Tibial artery (tissue), 4 donors: Measurements from ENCODE around the gene PEA15.

Source experiments
- DNase-seq, 2 donors: peaks; one replicate each; pipeline ENCODE4 v3.0.0-alpha.2; 2019
- H3K27ac ChIP-seq, 2 donors: fragments of 200-600 bp; sonication (generic) in 1 of 2; 1 replicate in 1 of 2; 2 replicates in 1 of 2; pipeline ENCODE4 v1.5.1; 2018 to 2019; ENCODE audit warnings: mild to moderate bottlenecking in 1 of 2
- H3K27me3 ChIP-seq, 2 donors: fragments of 200-600 bp; sonication (generic) in 1 of 2; one replicate each; pipeline versions ENCODE4 v1.5.1 to v1.6.0; 2016 to 2019
- H3K36me3 ChIP-seq, 3 donors: fragments of 200-600 bp; sonication (generic) in 2 of 3; one replicate each; pipeline ENCODE4 v1.5.1; 2016 to 2019; ENCODE audit warnings: mild to moderate bottlenecking in 2 of 3
- H3K4me1 ChIP-seq, 4 donors: fragments of 200-600 bp; sonication (generic) in 2 of 4; 1 replicate in 3 of 4; 2 replicates in 1 of 4; pipeline ENCODE4 v1.5.1; 2016 to 2019
- H3K4me3 ChIP-seq, 2 donors: fragments of 200-600 bp; sonication (generic) in 1 of 2; 1 replicate in 1 of 2; 2 replicates in 1 of 2; pipeline ENCODE4 v1.5.1; 2018 to 2019; ENCODE audit warnings: mild to moderate bottlenecking in 2 of 2
- H3K9me3 ChIP-seq, 3 donors: fragments of 200-600 bp; sonication (generic) in 1 of 3; one replicate each; pipeline ENCODE4 v1.5.1; 2016 to 2019
- CTCF ChIP-seq, 2 experiments: fragments of 200-600 bp in 1 of 2; fragments of 450-650 bp in 1 of 2; IDR thresholded peaks; one replicate each; pipeline ENCODE4 v1.5.1; 2017 to 2019; ENCODE audit warnings: antibody characterized with exemption in 2 of 2, mild to moderate bottlenecking in 1 of 2, moderate library complexity in 1 of 2
- intact Hi-C: fragments of 100-400 bp; cut with DNase I; formaldehyde crosslinking; loops from one replicate; pipeline ENCODE4 v1.15.0; 2023; ENCODE audit warnings: low total_unique reads

Gene PEA15

GRCh38 chr1:160189649-160190625 lies 15.2 kb upstream of the PEA15 start, which contains the start of gene CASQ1:
Gene CASQ1 (plus strand): TSS chr1:160190575. CDS start chr1:160190752, 177 bp downstream.
- peak in 1 of 2 donors; percentile 89 for DNase-seq
- no peak for TF ChIP-seq CTCF (IDR thresholded peaks at IDR 0.05)
- H3K4me1 ChIP-seq: peaks cover 0 to 27% (median 24%) of the 10 kb centered on the region in 4 donors
- no peak within 1 kb of the TSS for H3K4me3 ChIP-seq
- no peaks in the 10 kb centered on the region for H3K27me3 ChIP-seq
- peak within 1 kb of the TSS; percentile 17 to 26 for H3K27ac ChIP-seq
- no peaks in the 10 kb centered on the region for H3K9me3 ChIP-seq
- H3K36me3 ChIP-seq: no peaks in the 10 kb centered on the region
- intact Hi-C loops: no loop called here

GRCh38 chr1:160191756-160192155 lies 13.4 kb upstream of the PEA15 start:
- no peaks in the 10 kb centered on the region for H3K36me3 ChIP-seq
- peaks cover 0 to 27% (median 24%) of the 10 kb centered on the region in 4 donors for H3K4me1 ChIP-seq
- DNase-seq: no peak
- no peaks in the 10 kb centered on the region for H3K27me3 ChIP-seq
- no peak for TF ChIP-seq CTCF (IDR thresholded peaks at IDR 0.05)
- intact Hi-C loops: loop anchor here (2.0 kb wide), 2 partner anchors 59 to 99 kb away; no protein-coding TSS in a partner anchor
- H3K9me3 ChIP-seq: no peaks in the 10 kb centered on the region
- no peak overlapping the region for H3K4me3 ChIP-seq
- H3K27ac ChIP-seq: no peak overlapping the region

GRCh38 chr1:160192234-160192633 lies 12.9 kb upstream of the PEA15 start:
- no peaks in the 10 kb centered on the region for H3K36me3 ChIP-seq
- H3K9me3 ChIP-seq: no peaks in the 10 kb centered on the region
- H3K27me3 ChIP-seq: no peaks in the 10 kb centered on the region
- intact Hi-C loops: loop anchor here (2.0 kb wide), 2 partner anchors 59 to 99 kb away; no protein-coding TSS in a partner anchor
- no peak for DNase-seq
- no peak overlapping the region for H3K4me3 ChIP-seq
- H3K27ac ChIP-seq: no peak overlapping the region
- no peak for TF ChIP-seq CTCF (IDR thresholded peaks at IDR 0.05)
- H3K4me1 ChIP-seq: peaks cover 0 to 27% (median 24%) of the 10 kb centered on the region in 4 donors

GRCh38 chr1:160193091-160193819 lies 11.9 kb upstream of the PEA15 start:
- H3K4me1 ChIP-seq: peaks cover 0 to 27% (median 24%) of the 10 kb centered on the region in 4 donors
- intact Hi-C loops: loop anchor here (2.0 kb wide), 2 partner anchors 58 to 98 kb away; no protein-coding TSS in a partner anchor
- peak; percentile 86 to 92 for DNase-seq
- TF ChIP-seq CTCF (IDR thresholded peaks at IDR 0.05): peak; percentile 90 to 98
- H3K36me3 ChIP-seq: no peaks in the 10 kb centered on the region
- H3K4me3 ChIP-seq: no peak overlapping the region
- H3K9me3 ChIP-seq: no peaks in the 10 kb centered on the region
- H3K27me3 ChIP-seq: no peaks in the 10 kb centered on the region
- H3K27ac ChIP-seq: no peak overlapping the region
